Measurements from ENCODE around the gene COLEC12.

The COLEC12 gene

GRCh38 chr18:354471-354870, 146.0 kb downstream of the COLEC12 start:
- DNase-seq: no peak

DNA sequence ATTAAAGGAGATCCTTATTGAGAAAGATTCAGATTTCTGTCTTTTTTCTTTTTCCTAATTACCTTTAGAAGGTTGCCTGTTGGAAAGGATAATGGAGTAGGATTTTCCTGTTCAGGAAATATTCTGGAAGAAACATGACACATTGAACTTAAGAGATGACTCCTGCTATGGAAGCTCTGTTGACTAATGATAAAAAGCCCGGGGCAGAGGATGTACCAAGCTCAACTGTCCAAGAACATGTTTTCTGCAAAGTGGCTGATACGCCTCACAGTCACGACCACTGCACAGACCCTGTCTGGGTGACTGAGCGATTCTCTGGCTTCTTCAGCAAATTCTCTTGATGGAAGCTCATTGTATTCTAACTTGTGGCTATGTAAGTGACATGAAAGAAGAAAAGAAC, 146.5 kb downstream of the COLEC12 start:
- DNase-seq: no peak

DNA sequence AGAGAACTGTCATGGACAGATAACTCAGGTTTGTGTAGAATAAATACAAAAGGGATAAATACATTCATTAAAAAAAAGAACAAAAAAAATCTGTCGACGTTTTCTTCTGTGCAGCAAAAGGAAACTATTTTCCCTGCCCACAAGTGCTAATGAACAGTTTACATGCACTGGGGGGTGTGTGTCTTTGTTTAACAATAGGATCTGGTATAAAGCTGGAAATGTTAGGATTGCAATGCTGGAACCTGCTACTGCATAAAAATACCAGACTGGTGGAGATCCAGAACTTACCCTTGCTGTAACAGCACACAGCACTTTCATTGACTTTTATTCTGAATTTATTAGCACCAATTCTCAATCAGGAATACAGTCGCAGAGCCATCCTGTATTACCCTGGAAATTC, 148.1 kb downstream of the COLEC12 start:
- no peak for DNase-seq

GRCh38 chr18:350953-351572, 149.4 kb downstream of the COLEC12 start:
- no peak for DNase-seq

DNA sequence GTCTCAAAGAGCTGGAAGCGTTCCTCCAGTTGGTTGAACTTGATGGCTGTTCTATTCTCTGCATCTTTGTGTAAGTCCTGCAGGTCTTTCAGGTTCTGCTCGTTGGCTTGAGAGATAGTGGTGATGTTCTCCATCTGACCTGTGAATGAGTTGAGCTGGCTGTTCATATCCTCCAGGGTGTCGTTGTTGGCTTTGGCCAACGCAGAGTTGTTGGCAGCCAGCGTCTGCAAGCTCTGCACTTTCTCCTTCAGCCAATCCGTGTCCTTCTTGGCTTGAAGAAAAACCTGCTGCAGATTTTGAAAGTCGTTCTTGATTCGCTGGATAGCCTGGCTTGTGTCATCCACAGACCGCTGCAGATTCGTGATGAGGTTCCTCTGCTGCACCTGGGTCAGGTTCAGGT, 153.9 kb downstream of the COLEC12 start:
- no peak for DNase-seq

DNA sequence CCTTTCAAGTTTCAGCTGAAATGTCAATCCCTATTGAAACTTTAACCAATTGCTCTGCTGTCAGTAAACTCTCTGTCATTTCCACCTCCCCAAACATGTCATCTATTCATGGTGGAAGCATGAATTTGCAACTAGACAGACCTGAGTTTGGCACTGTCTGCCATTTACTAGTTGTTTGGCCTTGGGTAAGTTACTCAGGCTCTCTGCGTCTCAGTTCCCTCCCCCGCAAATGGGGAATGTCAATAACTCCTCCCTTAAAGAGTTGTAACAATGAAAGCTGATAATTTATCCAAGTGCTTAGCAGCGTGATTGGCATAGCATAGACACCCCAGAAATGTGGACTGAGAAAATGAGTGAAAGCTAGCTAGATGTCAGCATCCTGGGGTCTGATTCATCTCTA, 159.4 kb downstream of the COLEC12 start:
- DNase-seq: no peak

GRCh38 chr18:340044-340443, 160.5 kb downstream of the COLEC12 start:
- no peak for DNase-seq

DNA sequence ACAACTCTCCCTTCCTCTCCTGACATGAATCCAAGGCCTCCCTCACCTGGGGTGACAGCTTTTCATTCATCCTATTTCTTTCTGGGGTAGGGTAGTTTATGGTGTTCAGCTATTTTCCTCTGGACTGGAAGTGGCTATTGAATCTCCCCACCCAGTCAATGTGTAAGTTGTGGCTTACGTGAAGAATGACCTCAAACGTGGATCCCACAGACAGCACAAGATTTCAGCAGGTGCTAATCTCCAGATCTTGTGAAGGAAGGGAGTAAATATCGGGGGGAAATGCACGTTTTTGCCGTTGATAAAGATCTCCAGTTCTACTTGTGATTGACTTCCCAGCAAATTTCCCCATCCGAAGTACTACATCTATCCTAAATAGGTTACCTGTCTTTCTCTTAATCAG, 161.3 kb downstream of the COLEC12 start:
- DNase-seq: no peak

DNA sequence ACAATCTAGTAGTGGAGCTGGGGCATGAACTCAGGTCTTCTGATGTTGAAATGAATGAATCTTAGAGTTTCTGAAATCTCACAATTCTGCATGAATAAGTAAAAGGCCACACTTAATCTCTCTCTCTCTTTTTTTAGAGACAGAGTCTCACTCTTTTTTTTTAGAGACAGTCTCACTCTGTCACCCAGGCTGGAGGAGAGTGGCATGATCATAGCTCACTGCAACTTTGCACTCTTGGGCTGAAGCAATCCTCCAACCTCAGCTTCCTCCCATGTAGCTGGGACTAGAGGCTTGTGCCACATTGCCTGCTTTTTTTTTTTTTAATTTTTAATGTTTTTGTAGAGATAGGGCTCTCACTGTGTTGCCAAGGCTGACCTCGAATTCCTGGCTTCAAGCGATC, 163.8 kb downstream of the COLEC12 start:
- no peak for DNase-seq

DNA sequence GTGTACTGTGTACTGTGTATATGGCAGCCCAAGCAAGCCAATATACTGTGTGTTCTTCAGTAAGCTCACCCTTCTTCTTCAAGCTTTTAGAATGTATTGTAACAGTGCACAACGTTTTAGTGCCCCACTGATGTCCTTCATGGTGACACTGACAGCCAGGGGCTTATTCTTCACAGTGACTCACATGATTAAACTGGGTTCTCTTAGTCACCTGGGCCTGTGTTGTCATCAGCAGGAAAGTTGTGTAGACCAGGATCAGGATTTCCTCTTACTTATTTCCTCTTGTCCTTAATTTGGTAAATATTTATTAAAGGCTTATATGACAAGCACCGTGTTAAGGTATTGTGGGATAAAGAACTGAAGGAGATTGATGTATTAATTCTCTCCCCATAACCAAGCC, 164.8 kb downstream of the COLEC12 start:
- DNase-seq: no peak

- no peak for DNase-seq
Measured at GRCh38 chr18:334575-335132, 165.8 kb downstream of the COLEC12 start.

GRCh38 chr18:332721-333510, 167.6 kb downstream of the COLEC12 start:
- DNase-seq: no peak

GRCh38 chr18:332007-332406, 168.5 kb downstream of the COLEC12 start:
- DNase-seq: no peak

DNA sequence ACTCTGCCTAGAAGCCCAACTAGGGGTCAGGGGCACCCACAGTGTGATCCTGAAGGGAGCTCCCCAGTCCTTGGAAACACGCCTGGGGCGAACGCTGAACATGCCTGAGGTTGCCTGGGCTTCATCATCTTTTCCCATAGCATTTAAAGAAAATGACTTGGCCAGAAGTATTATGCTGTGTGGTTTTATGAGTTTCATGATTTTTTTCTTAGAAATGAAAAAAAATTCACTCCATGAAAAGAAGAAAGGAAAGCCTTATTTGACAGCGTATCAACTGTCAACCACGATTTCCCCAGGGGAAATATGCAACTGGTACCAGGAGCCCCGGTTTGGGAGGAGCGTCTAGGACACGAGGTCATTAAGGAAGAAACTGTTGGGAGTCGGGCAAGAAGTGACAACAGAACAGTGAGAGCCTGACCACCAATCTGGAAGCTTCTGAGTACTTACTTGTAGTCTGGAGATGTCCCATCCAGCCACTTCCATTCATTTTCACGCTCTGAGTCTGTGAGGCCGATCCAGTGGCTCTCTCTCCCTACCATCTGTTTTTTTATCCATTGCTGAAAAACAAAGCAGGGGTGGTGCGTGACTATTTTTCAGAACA, 169.2 kb downstream of the COLEC12 start:
- no peak for DNase-seq

DNA sequence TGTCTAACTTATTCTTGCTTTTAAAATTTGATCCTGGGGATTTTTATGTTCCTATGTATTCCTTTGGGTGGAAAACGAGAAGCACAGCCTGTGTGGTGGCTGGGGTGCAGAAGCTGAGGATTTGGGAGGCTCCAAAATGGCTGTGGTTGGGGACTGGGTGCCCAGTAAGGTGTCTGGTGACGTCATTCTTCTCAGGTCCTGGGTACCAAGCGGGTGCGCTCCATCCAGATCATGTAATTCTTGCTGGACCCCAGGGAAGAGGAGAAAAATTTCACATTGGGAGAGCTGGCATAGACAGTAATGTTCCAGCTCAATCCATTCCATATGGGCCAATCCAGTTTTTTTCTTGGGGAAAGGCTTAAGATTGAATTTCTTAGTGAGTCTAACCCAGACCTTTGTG, 171.6 kb downstream of the COLEC12 start:
- DNase-seq: no peak

DNA sequence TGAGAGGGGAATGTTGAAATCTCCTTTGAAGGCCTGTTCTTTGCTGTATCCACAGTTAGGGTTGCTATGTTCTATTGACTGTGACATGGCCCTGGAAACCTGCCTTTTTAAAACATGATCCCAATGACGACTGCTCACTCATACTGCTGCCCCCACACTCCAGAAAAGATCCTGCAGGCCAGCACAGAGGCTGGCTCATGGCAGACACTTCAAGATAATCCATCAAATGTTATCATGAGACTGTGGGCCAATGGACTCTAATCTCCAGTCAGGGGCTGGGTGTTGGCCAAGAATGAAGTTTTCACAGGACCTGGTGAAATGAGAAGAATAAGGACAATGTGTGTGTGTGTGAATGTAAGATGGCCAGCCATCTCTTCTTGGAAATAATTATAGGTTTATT, 173.7 kb downstream of the COLEC12 start:
- DNase-seq: no peak

DNA sequence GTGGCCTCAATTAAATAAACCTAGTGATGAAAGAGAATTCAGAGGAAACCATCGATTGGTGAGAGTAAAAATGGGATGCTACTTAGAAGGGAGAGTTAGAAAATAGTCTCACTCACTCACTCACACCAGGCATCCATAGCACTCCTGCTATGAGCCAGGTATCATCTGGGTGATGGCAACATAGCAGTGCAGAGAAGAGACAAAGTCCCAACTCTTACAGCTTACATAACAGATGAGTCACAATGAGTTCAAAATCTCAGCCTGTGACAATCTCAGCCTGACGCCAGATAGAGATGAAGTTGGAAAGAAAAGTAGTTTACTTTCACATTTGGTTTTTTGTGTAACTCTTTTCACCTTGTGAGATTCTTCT, 177.3 kb downstream of the COLEC12 start:
- DNase-seq: no peak

- no peak for DNase-seq
Measured at GRCh38 chr18:321865-322467, 178.5 kb downstream of the COLEC12 start.

- no peak for DNase-seq
Measured at GRCh38 chr18:320155-320554, 180.3 kb downstream of the COLEC12 start.

- no peak for DNase-seq
Measured at GRCh38 chr18:319720-320119, 180.8 kb downstream of the COLEC12 start.

DNA sequence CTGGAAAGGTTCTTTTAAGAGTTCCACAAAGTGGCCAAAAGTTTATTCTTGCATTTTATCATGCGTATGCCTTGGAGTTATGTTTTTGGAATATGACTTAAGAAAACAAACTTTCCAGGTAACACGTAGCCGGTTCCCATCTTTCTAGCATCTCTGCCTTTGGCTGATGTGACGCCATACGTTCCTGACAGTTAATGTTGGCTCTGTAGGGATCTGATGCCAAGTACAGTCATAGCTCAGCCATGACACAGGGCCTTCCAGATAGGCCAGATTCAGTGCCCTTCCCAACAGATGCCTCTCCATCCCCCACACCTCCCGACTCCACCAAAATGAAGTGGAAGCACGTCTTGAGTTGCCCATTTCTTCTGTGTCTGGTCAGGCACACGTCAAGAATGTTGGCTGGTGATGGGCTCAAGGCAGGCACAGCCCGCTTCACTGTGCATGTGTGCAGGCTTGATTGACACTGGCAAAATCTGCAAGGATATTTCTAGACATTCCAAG, 181.7 kb downstream of the COLEC12 start:
- no peak for DNase-seq

GRCh38 chr18:317618-318017, 182.9 kb downstream of the COLEC12 start:
- no peak for DNase-seq

DNA sequence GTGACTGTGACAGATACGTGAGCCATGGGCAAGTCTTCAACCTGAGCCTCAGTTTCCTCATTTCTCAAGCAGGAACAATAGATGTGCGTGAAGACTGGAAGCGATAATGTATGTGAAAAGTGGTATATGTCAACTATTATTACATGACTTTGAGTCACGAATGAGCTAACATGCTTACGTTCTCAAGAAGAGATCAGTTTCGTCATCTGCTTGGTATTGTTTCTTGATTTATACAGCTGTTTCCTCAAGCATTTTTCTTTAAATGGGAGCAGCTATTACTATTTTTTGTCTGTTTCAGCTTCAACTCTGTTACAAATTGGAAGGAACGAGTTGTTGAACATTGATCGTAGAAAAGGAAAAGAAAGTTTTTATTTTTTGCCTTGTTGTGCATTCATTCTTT, 184.1 kb downstream of the COLEC12 start:
- no peak for DNase-seq

Data from central memory CD4-positive, alpha-beta T cell (primary cell).